HFF-Myc (cell line): ENCODE measurements around the gene DOCK3.
"Not testable (repeated sequence)": the region's sequence is repeated elsewhere in the genome, so short reads cannot be mapped to it uniquely, and the experiment has no call there.

Experiments
- DNase-seq: peaks from one replicate; pipeline ENCODE4 v3.0.0-alpha.2; 2011; ENCODE audit warnings: low read depth; ENCODE audit errors: extremely low read depth
- H3K4me3 ChIP-seq: replicated peaks from 2 replicates; pipeline ENCODE4 v1.5.1; 2011; ENCODE audit warnings: low read depth, mild to moderate bottlenecking, control low read depth, low read length
- TF ChIP-seq, protein P1 (sequence below): IDR thresholded peaks from 2 replicates; pipeline ENCODE4 v1.5.1; 2012; ENCODE audit warnings: mild to moderate bottlenecking, low read depth, low read length, control low read depth; ENCODE audit errors: missing control alignments

Gene DOCK3

DNA sequence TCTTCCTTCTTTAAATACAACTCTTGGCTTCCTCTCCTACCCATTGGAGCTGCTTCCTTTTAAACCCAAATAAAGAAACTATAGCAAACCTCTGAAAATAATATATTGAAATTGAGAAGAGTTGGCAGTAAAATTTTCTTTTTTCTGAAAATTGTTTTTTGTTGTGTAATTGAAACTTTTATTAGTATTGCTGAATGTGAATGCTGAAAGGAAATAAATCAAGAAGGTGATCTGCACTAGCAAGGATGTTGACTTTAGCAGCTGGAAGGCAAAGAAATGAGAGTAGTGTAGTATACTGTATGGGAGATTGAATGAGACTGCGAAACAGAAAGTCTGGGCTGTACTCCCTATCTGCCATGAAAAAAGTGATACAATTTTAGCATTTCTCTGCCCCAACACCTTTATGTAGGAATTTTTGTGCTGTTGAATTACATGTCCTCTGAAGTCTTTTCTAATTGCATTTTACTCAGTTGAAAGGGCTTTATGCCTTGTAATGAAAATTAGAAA is 166.3 kb downstream of the DOCK3 start:
- H3K4me3 ChIP-seq: no peak overlapping the region
- TF ChIP-seq, protein P1, sequence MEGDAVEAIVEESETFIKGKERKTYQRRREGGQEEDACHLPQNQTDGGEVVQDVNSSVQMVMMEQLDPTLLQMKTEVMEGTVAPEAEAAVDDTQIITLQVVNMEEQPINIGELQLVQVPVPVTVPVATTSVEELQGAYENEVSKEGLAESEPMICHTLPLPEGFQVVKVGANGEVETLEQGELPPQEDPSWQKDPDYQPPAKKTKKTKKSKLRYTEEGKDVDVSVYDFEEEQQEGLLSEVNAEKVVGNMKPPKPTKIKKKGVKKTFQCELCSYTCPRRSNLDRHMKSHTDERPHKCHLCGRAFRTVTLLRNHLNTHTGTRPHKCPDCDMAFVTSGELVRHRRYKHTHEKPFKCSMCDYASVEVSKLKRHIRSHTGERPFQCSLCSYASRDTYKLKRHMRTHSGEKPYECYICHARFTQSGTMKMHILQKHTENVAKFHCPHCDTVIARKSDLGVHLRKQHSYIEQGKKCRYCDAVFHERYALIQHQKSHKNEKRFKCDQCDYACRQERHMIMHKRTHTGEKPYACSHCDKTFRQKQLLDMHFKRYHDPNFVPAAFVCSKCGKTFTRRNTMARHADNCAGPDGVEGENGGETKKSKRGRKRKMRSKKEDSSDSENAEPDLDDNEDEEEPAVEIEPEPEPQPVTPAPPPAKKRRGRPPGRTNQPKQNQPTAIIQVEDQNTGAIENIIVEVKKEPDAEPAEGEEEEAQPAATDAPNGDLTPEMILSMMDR: no peak
- DNase-seq: no peak

- H3K4me3 ChIP-seq: no peak overlapping the region
- TF ChIP-seq, protein P1: no peak
- DNase-seq: no peak
Measured at GRCh38 chr3:50848308-50848707, 173.6 kb downstream of the DOCK3 start.

- TF ChIP-seq, protein P1: no peak
Measured at GRCh38 chr3:50850639-50851511, 176.1 kb downstream of the DOCK3 start.

DNA sequence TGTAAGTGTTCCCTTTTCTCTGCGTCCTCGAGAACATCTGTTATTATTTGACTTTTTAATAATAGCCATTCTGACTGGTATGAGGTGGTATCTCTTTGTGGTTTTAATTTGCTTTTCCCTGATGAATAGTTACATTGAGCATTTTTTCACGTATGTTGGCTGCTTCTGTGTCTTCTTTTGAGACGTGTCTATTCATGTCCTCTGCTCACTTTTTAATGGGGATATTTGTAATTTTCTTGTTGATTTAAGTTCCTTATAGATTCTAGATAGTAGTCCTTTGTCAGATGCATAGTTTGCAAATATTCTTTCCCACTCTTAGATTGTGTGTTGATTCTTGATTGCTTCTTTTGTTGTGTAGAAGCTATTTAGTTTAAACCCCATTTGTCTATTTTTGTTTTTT is 179.2 kb downstream of the DOCK3 start:
- DNase-seq: no peak
- no peak overlapping the region for H3K4me3 ChIP-seq
- TF ChIP-seq, protein P1: no peak

More at GRCh38 chr3:50850639-50851511, 176.1 kb downstream of the DOCK3 start:
- no peak overlapping the region for H3K4me3 ChIP-seq
- no peak for DNase-seq

DNA sequence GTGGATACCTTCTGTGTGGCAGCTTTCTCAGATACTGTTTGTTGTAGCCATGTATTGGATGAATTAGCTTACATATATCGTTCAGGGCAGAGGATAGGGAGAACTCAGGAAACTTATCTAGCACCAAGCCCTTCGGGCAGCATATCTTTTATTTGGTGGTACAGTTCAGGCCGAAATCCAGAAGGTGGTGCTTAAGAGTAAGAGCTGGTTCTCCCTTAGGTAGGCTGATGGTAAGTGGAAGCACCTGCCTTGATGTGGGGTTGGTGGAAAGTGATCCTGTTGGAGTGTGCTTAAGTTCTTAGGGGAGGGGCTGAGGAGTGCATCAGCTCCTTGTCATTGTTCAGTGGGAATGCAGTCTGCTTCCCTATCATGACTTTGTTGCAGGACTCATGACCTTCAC is 187.5 kb downstream of the DOCK3 start:
- TF ChIP-seq, protein P1: no peak
- no peak for DNase-seq

GRCh38 chr3:50873376-50874157 is 198.8 kb downstream of the DOCK3 start:
- H3K4me3 ChIP-seq: no peak overlapping the region
- no peak for DNase-seq
- TF ChIP-seq, protein P1: no peak

More for the DNA sequence above, 187.5 kb downstream of the DOCK3 start:
- no peak overlapping the region for H3K4me3 ChIP-seq

DNA sequence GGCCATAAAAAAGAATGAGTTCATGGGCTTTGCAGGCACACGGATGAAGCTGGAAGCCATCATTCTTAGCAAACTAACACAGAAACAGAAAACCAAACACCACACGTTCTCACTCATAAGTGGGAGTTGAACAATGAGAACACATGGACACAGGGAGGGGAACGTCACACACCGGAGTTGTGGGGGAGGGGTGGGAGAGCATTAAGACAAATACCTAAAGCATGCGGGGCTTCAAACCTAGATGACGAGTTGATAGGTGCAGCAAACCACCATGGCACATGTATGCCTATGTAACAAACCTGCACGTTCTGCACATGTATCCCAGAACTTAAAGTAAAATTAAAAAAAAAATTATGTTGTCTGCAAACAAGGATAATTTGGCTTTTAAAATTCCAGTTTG is 200.1 kb downstream of the DOCK3 start:
- not testable (repeated sequence) for H3K4me3 ChIP-seq, DNase-seq
